Erythroblast (primary cell): ENCODE measurements around the gene PPARD.

Experiments used
- DNase-seq, 2 experiments: peaks; one replicate each; lab custom pipeline; 2025; lab: John Stamatoyannopoulos, UW
- GATA1 ChIP-seq: IDR thresholded peaks from 2 replicates; pipeline ENCODE4 v1.6.1; 2011; ENCODE audit warnings: low read depth, mild to moderate bottlenecking, control low read depth, low read length, moderate library complexity
- POLR2A ChIP-seq: IDR thresholded peaks from 2 replicates; pipeline ENCODE4 v1.6.1; 2011; ENCODE audit warnings: mild to moderate bottlenecking, low read length

PPARD gene

GRCh38 chr6:35449287-35449881 is 107.0 kb downstream of the PPARD start:
- DNase-seq = peak; percentile 67 to 73
- no peak for TF ChIP-seq GATA1
- no peak for TF ChIP-seq POLR2A

- no peak for DNase-seq
- no peak for TF ChIP-seq POLR2A
- TF ChIP-seq GATA1 = no peak
Observed at GRCh38 chr6:35451354-35452182, 109.2 kb downstream of the PPARD start.

GRCh38 chr6:35452183-35453090 is 110.1 kb downstream of the PPARD start, which contains the start of gene FANCE:
TSS of gene FANCE (plus strand) at chr6:35452338. CDS start at chr6:35452546, 208 bp downstream.
- DNase-seq = peak; percentile 96 to 98
- TF ChIP-seq GATA1 (no peak), POLR2A (peak; percentile 62)

DNA sequence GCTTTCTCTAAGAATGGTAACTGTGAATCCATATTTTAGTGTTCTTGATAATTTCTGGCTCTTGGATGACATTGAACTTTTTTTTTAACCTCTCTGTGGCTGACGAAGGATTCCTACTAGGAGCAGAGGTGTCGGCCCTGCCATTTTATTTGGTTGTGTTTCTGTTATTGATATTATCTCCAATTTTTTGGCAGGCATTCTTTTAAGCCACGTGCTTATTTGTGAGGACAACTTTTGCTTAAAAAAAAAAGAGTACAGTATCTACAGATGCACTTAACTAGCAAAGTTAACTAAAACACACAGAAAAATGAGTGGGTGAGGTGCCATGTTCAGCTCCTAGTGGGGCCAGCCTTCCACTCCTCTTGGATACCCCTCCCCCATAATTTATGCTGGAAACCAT is 110.9 kb downstream of the PPARD start:
- TF ChIP-seq POLR2A = no peak
- DNase-seq = peak; percentile 67 to 78

GRCh38 chr6:35454391-35455110 is 112.2 kb downstream of the PPARD start:
- no peak for DNase-seq
- TF ChIP-seq GATA1 (no peak), POLR2A (no peak)

DNA sequence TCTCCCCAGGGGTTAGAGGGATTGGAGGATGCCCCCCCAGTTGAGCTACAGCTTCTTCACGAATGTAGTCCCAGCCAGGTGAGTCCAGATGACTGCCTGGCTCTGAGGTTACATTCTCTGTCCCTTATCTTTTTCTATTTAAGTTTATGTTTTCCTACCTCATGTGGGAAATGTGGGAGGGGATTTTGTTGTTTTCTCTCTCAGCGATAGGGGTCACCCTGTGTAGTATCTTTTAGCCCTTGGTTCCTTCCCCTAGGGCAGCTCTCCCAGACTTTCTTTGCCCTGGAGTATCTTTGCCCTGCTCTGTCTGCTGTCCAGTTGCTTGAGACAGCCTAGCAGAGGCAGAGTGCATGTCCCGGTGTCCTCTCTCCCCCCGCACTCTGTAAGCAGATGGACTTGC is 115.5 kb downstream of the PPARD start:
- DNase-seq = no peak
- TF ChIP-seq GATA1 (no peak), POLR2A (no peak)

DNA sequence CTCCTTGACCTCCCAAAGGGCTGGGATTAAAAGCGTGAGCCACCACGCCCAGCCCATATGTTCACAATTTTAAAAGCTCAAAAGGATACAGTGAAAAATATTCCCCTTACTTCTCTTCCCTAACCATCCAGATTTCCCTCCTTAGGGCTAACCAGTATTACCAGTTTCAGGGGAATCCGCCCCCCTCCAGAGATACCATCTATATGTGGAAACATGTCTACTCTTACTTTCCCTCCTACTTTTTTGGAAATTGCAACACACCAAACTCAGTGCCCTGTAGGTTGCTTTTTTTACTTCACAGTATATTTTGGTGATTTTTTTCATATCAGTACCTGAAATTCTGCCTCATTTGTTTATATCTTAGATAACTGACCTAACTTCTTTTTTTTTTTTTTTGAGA is 118.9 kb downstream of the PPARD start:
- no peak for DNase-seq
- TF ChIP-seq GATA1 = no peak
- TF ChIP-seq POLR2A = no peak

- no peak for TF ChIP-seq POLR2A
- no peak for TF ChIP-seq GATA1
- no peak for DNase-seq
Observed at GRCh38 chr6:35463292-35463691, 120.9 kb downstream of the PPARD start.

- no peak for DNase-seq
- TF ChIP-seq GATA1 = no peak
- no peak for TF ChIP-seq POLR2A
Observed at GRCh38 chr6:35465646-35466045, 123.3 kb downstream of the PPARD start.

DNA sequence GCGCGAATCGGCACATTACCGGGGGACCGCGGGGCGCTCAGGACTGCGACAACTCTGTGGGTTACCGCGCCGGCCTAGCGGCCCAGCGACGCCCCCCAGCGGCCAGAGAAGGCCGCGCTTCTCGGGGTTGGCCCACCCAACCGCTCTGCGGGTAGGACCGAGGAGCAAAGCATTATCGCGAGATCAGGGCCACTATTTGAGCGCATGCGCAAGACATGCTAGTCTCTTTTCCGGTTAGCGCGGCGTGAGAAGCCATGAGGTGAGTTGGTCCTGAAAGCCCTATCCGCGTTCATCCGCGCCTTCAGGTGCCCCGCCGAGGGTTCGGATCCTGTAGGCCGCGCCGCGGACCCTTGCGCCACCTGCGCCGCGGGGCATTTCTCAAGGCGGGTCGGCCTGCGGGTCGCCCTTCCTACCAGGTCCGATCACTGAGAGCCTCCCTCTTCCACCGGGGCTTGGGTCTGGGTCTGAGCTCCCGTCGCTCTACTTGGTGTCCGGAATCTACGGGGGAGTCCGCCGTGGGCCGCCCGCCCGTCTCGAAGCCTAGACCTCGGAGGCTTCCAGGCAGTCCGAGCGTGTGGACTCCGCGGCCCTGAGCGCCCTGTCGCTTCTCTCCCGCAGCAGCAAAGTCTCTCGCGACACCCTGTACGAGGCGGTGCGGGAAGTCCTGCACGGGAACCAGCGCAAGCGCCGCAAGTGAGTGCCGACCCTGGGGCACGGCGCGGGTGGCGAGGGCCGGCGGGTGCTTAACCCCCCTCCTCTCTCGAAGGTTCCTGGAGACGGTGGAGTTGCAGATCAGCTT is 126.0 kb downstream of the PPARD start, which contains the start of gene RPL10A:
Gene RPL10A, plus strand, starts transcription at position 221 of the 799 bp plus-strand sequence. Its CDS starts 34 bp downstream, at position 255.
- peak; percentile 98 for DNase-seq
- TF ChIP-seq GATA1 (no peak), POLR2A (peak; percentile 99)

- TF ChIP-seq POLR2A (no peak), GATA1 (no peak)
- peak; percentile 48 to 62 for DNase-seq
Observed at GRCh38 chr6:35468980-35469750, 126.8 kb downstream of the PPARD start.
